Liver (tissue), 9 donors: ENCODE results near the gene PHYKPL. TPM values are rescaled to one million over a fixed set of nuclear protein-coding genes. Genes with fewer than 3 reads are reported as not detected.

Experiments used
- DNase-seq: peaks from one replicate; pipeline ENCODE4 v3.0.0-alpha.2; 2017; ENCODE audit warnings: low spot score
- H3K27ac ChIP-seq, 2 donors: one replicate each; pipeline ENCODE4 v1.7.0; 2013; ENCODE audit warnings: inconsistent platforms in 2 of 2, low read length in 2 of 2, control low read depth in 1 of 2, low read depth in 1 of 2, mild to moderate bottlenecking in 1 of 2
- H3K27me3 ChIP-seq, 4 donors: one replicate each; pipeline versions ENCODE4 v1.6.1 to v1.7.0; 2013; ENCODE audit warnings: low read length in 3 of 4, inconsistent platforms in 1 of 4, mild to moderate bottlenecking in 1 of 4, moderate library complexity in 1 of 4; ENCODE audit not compliant: control insufficient read depth in 4 of 4, insufficient read depth in 4 of 4
- H3K36me3 ChIP-seq, 4 donors: one replicate each; pipeline versions ENCODE4 v1.6.1 to v1.7.0; 2013; ENCODE audit warnings: low read length in 3 of 4, mild to moderate bottlenecking in 3 of 4, low read depth in 1 of 4, moderate library complexity in 1 of 4; ENCODE audit not compliant: control insufficient read depth in 4 of 4, insufficient read depth in 3 of 4
- H3K4me1 ChIP-seq, 4 donors: one replicate each; pipeline versions ENCODE4 v1.6.1 to v1.7.0; 2013; ENCODE audit warnings: low read length in 3 of 4, mild to moderate bottlenecking in 3 of 4, moderate library complexity in 1 of 4; ENCODE audit not compliant: control insufficient read depth in 4 of 4, insufficient read depth in 4 of 4
- H3K4me3 ChIP-seq, 3 donors: one replicate each; pipeline versions ENCODE4 v1.6.1 to v1.7.0; 2013; ENCODE audit warnings: low read length in 3 of 3, control low read depth in 1 of 3, low read depth in 1 of 3, mild to moderate bottlenecking in 1 of 3
- H3K9ac ChIP-seq, 2 donors: one replicate each; pipeline ENCODE4 v1.7.0; 2013; ENCODE audit warnings: low read length in 2 of 2, mild to moderate bottlenecking in 2 of 2, moderate library complexity in 2 of 2, control low read depth in 1 of 2, low read depth in 1 of 2
- H3K9me3 ChIP-seq, 4 donors: one replicate each; pipeline versions ENCODE4 v1.6.1 to v1.7.0; 2013; ENCODE audit warnings: low read length in 3 of 4; ENCODE audit not compliant: control insufficient read depth in 4 of 4
- ATF3 ChIP-seq: IDR thresholded peaks from 2 replicates; pipeline ENCODE4 v1.6.1; 2016; ENCODE audit warnings: antibody characterized with exemption
- EGR1 ChIP-seq, 2 donors: IDR thresholded peaks; 2 replicates each; pipeline ENCODE4 v1.6.1; 2016 to 2018; ENCODE audit warnings: antibody characterized with exemption in 2 of 2, low read depth in 2 of 2
- FOXA1 ChIP-seq: IDR thresholded peaks from 2 replicates; pipeline ENCODE4 v1.6.1; 2016; ENCODE audit warnings: antibody characterized with exemption
- FOXA2 ChIP-seq: IDR thresholded peaks from 2 replicates; pipeline ENCODE4 v1.6.1; 2016; ENCODE audit warnings: antibody characterized with exemption
- GABPA ChIP-seq, 2 donors: IDR thresholded peaks in 1 of 2; conservative IDR thresholded peaks in 1 of 2; 2 replicates each; pipeline ENCODE4 v1.6.1; 2016; ENCODE audit warnings: antibody characterized with exemption in 2 of 2, mild to moderate bottlenecking in 1 of 2, moderate library complexity in 1 of 2
- HNF4A ChIP-seq, 2 donors: conservative IDR thresholded peaks; 2 replicates each; pipeline ENCODE4 v1.6.1; 2016; ENCODE audit warnings: antibody characterized with exemption in 2 of 2, mild to moderate bottlenecking in 2 of 2
- HNF4G ChIP-seq: IDR thresholded peaks from 2 replicates; pipeline ENCODE4 v1.6.1; 2016; ENCODE audit warnings: antibody characterized with exemption
- JUND ChIP-seq, 2 donors: IDR thresholded peaks; 2 replicates each; pipeline ENCODE4 v1.6.1; 2016; ENCODE audit warnings: antibody characterized with exemption in 2 of 2
- MAX ChIP-seq: IDR thresholded peaks from 2 replicates; pipeline ENCODE4 v1.6.1; 2016; ENCODE audit warnings: antibody characterized with exemption
- NR2F2 ChIP-seq: IDR thresholded peaks from 2 replicates; pipeline ENCODE4 v1.6.1; 2016; ENCODE audit warnings: antibody characterized with exemption
- RAD21 ChIP-seq, 2 donors: IDR thresholded peaks; 2 replicates each; pipeline ENCODE4 v1.6.1; 2016; ENCODE audit warnings: antibody characterized with exemption in 2 of 2, mild to moderate bottlenecking in 2 of 2
- REST ChIP-seq: IDR thresholded peaks from 2 replicates; pipeline ENCODE4 v1.6.1; 2016; ENCODE audit warnings: antibody characterized with exemption, mild to moderate bottlenecking
- RXRA ChIP-seq, 2 donors: IDR thresholded peaks; 2 replicates each; pipeline ENCODE4 v1.6.1; 2017 to 2018; ENCODE audit warnings: antibody characterized with exemption in 2 of 2, mild to moderate bottlenecking in 1 of 2
- SP1 ChIP-seq: IDR thresholded peaks from 2 replicates; pipeline ENCODE4 v1.6.1; 2018; ENCODE audit warnings: antibody characterized with exemption, mild to moderate bottlenecking
- TAF1 ChIP-seq: conservative IDR thresholded peaks from 2 replicates; pipeline ENCODE4 v1.6.1; 2016; ENCODE audit warnings: antibody characterized with exemption, mild to moderate bottlenecking
- YY1 ChIP-seq: IDR thresholded peaks from 2 replicates; pipeline ENCODE4 v1.6.1; 2016; ENCODE audit warnings: antibody characterized with exemption, mild to moderate bottlenecking
- ZBTB33 ChIP-seq: IDR thresholded peaks from 2 replicates; pipeline ENCODE4 v1.6.1; 2016; ENCODE audit warnings: antibody characterized with exemption
- WGBS: extraction: QIAGEN DNeasy Blood & Tissue Kit; methylation state at CpG from one replicate; pipeline ENCODE4 v1.1.7; 2013; 5-methylcytosine and 5-hydroxymethylcytosine counted together
- polyA plus RNA-seq, 2 donors: library from polyadenylated mRNA; stranded (reverse) in 1 of 2; unstranded in 1 of 2; fragments of 200-250 nt in 1 of 2; fragments of >200 nt in 1 of 2; fragmentation: Nextera tagmentation in 1 of 2; extraction: Ambion mirVana in 1 of 2; gene quantifications; one replicate each; pipeline versions ENCODE4 v1.2.1 to v1.2.3, GENCODE V29; 2013 to 2015
- total RNA-seq, 2 donors: library from RNA; depleted of rRNA; stranded (reverse); fragments of >200 nt; gene quantifications; one replicate each; pipeline ENCODE4 v1.2.3, GENCODE V29; 2014
- TF ChIP-seq, protein P1 (sequence below): fragments of 150-350 bp; IDR thresholded peaks from 2 replicates; pipeline ENCODE4 v1.5.1; 2017; ENCODE audit warnings: improper control_type of control experiment, low read depth, low read length; ENCODE audit not compliant: missing input control
- donor health status: healthy.
- donor health status: healthy.
- donor health status: healthy.
- donor health status: healthy.
- donor health status: healthy.

The PHYKPL gene
- total and polyA plus RNA-seq, 4 donors, result 25.6 to 103 (median 45.0) TPM

DNA sequence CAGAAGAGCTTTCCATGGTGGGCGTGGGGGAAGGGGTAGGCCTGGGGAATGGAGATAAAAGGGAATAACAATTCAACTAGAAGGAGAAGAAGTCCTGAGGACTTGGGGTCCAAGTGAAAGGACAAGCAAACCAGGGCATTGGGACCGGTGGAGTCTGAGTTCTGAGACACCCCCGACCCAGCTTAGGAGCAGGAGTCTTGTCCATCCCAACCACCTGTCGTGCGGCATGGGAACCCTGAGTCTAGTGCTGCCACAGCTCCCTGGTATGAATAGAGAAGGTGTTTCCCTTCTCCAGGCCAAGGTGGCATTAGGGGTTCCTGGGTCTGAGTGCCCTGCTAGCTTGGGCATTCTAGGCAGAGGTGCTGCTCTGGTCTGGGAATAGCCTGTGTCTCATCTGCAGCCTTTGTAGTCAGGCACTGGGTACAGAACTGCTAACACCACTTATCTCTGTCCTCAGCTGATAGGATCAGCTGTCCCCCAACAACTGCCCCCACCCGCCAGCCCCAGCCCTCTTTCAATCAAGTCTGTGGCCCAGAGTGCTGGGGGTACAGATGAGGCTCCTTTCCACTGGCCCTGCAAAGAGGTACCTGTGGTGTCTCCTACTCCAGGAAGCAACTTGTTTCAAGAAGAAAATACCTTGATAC, 18.3 kb downstream of the PHYKPL start:
- Histone ChIP-seq H3K9ac (no peak overlapping the region), H3K36me3 (peaks cover 18 to 71% (median 54%) of the 10 kb centered on the region in 4 donors), H3K27ac (peak overlapping the region; percentile 53 to 76), H3K27me3 (no peaks in the 10 kb centered on the region), H3K9me3 (no peaks in the 10 kb centered on the region), H3K4me1 (peaks cover 22 to 44% (median 38%) of the 10 kb centered on the region in 4 donors), H3K4me3 (no peak overlapping the region)
- 92% methylated on average over 6 of the region's 6 CpGs for WGBS
- no peak for TF ChIP-seq GABPA (IDR thresholded peaks at IDR 0.05 in 1 of 2, conservative IDR thresholded peaks at IDR 0.05 in 1 of 2)
- no peak for TF ChIP-seq NR2F2
- TF ChIP-seq RAD21 (IDR thresholded peaks at IDR 0.05), result no peak
- no peak for TF ChIP-seq REST
- TF ChIP-seq MAX, result no peak
- no peak for TF ChIP-seq HNF4G
- TF ChIP-seq SP1, result no peak
- DNase-seq, result no peak

DNA sequence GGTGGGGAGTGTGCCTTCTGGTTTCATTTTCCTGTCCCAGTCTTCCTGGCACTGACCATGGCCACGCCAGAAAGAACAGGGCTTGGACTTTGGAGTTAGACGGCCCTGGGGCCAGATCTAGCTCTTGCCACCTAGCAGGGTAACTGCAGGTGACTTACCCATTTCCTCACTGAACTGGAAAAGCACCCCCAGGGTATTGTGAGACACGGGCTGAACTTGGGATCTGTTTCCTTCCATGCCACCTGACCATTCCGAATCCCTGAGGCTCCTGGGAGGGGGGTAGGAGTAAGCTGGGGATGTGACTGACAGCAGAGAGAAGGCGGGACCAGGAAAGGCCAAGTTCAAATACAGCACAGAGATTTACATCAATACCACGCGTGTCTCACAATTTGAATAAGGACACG, 18.9 kb downstream of the PHYKPL start:
- H3K9ac ChIP-seq, result no peak overlapping the region
- TF ChIP-seq JUND (IDR thresholded peaks at IDR 0.05) (peak; percentile 54 to 71), HNF4G (peak; percentile 88), RAD21 (IDR thresholded peaks at IDR 0.05) (peak in 1 of 2 donors; percentile 7), EGR1 (IDR thresholded peaks at IDR 0.05; ENCODE audit: low read depth in 2 of 2) (peak in 1 of 2 donors; percentile 46), REST (no peak), MAX (peak; percentile 19), RXRA (IDR thresholded peaks at IDR 0.05) (peak; percentile 89 to 92), HNF4A (conservative IDR thresholded peaks at IDR 0.05) (peak; percentile 94 to 97), TAF1 (no peak), ATF3 (peak; percentile 33), FOXA1 (no peak), SP1 (peak; percentile 82), YY1 (no peak), GABPA (IDR thresholded peaks at IDR 0.05 in 1 of 2, conservative IDR thresholded peaks at IDR 0.05 in 1 of 2) (peak in 1 of 2 donors; percentile 31), FOXA2 (no peak), ZBTB33 (no peak), NR2F2 (peak; percentile 49)
- TF ChIP-seq, protein P1, sequence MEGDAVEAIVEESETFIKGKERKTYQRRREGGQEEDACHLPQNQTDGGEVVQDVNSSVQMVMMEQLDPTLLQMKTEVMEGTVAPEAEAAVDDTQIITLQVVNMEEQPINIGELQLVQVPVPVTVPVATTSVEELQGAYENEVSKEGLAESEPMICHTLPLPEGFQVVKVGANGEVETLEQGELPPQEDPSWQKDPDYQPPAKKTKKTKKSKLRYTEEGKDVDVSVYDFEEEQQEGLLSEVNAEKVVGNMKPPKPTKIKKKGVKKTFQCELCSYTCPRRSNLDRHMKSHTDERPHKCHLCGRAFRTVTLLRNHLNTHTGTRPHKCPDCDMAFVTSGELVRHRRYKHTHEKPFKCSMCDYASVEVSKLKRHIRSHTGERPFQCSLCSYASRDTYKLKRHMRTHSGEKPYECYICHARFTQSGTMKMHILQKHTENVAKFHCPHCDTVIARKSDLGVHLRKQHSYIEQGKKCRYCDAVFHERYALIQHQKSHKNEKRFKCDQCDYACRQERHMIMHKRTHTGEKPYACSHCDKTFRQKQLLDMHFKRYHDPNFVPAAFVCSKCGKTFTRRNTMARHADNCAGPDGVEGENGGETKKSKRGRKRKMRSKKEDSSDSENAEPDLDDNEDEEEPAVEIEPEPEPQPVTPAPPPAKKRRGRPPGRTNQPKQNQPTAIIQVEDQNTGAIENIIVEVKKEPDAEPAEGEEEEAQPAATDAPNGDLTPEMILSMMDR, result no peak
- peak overlapping the region; percentile 53 to 76 for H3K27ac ChIP-seq

More for the DNA sequence above, 18.9 kb downstream of the PHYKPL start:
- H3K4me1 ChIP-seq, result peaks cover 22 to 44% (median 39%) of the 10 kb centered on the region in 4 donors
- peaks cover 21 to 77% (median 58%) of the 10 kb centered on the region in 4 donors for H3K36me3 ChIP-seq
- H3K4me3 ChIP-seq, result no peak overlapping the region
- no peak for DNase-seq
- no peaks in the 10 kb centered on the region for H3K27me3 ChIP-seq
- 37% methylated on average over 8 of the region's 8 CpGs for WGBS
- no peaks in the 10 kb centered on the region for H3K9me3 ChIP-seq
